NB4 (cell line): ENCODE measurements around the gene MTOR.
"Not testable (repeated sequence)": the region's sequence is repeated elsewhere in the genome, so short reads cannot be mapped to it uniquely, and the experiment has no call there.

ENCODE experiments used
- DNase-seq: peaks from one replicate; pipeline ENCODE4 v3.0.0; 2010; ENCODE audit warnings: low read depth
- H3K4me3 ChIP-seq: one replicate; pipeline ENCODE4 v1.5.1; 2011; ENCODE audit warnings: mild to moderate bottlenecking, low read depth, low read length, moderate library complexity
- CTCF ChIP-seq: IDR thresholded peaks from one replicate; pipeline ENCODE4 v1.5.1; 2012; ENCODE audit warnings: low read depth, low read length
- MYC ChIP-seq: IDR thresholded peaks from 2 replicates; pipeline ENCODE4 v1.6.1; 2011; ENCODE audit warnings: low read depth, low read length
- POLR2A ChIP-seq: IDR thresholded peaks from 2 replicates; pipeline ENCODE4 v1.6.1; 2011; ENCODE audit warnings: mild to moderate bottlenecking; ENCODE audit not compliant: insufficient read length; ENCODE audit errors: extremely low read depth
- TF ChIP-seq, protein P1 (sequence below): IDR thresholded peaks from 2 replicates; pipeline ENCODE4 v1.6.1; 2011; ENCODE audit warnings: low read depth, low read length

MTOR gene

GRCh38 chr1:11101347-11101746 is 161.0 kb downstream of the MTOR start:
- TF ChIP-seq MYC (no peak), POLR2A (no peak), CTCF (no peak)
- TF ChIP-seq, protein P1, sequence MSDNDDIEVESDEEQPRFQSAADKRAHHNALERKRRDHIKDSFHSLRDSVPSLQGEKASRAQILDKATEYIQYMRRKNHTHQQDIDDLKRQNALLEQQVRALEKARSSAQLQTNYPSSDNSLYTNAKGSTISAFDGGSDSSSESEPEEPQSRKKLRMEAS: no peak
- DNase-seq: no peak
- no peak overlapping the region for H3K4me3 ChIP-seq

DNA sequence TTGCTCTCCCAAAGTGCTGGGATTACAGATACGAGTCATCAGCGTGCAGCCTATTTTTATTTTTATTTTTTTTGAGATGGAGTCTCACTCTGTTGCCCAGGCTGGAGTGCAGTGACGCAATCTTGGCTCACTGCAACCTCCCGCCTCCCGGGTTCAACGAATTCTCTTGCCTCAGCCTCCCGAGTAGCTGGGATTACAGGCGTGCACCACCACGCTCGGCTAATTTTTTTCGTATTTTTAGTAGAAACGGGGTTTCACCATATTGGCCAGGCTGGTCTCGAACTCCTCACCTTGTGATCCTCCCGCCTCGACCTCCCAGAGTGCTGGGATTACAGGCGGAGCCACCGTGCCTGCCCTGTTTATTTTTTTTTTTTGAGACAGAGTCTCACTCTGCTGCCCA is 161.5 kb downstream of the MTOR start:
- DNase-seq: not testable (repeated sequence)

GRCh38 chr1:11100149-11100493 is 162.2 kb downstream of the MTOR start:
- peak overlapping the region; percentile 98 for H3K4me3 ChIP-seq
- TF ChIP-seq CTCF (no peak), POLR2A (no peak)
- no peak for DNase-seq

More for the DNA sequence above, 161.5 kb downstream of the MTOR start:
- H3K4me3 ChIP-seq: not testable (repeated sequence)

GRCh38 chr1:11099310-11100148 is 162.8 kb downstream of the MTOR start, which contains the start of gene EXOSC10:
Gene EXOSC10 (minus strand): TSS chr1:11099869. CDS start chr1:11099831, 38 bp downstream.
- TF ChIP-seq CTCF: no peak
- TF ChIP-seq, protein P1: peak; percentile 64
- TF ChIP-seq POLR2A: peak; percentile 62
- peak within 1 kb of the TSS; percentile 98 for H3K4me3 ChIP-seq
- DNase-seq: peak; percentile 90

GRCh38 chr1:11098931-11099309 is 163.4 kb downstream of the MTOR start:
- DNase-seq: no peak
- peak overlapping the region; percentile 98 for H3K4me3 ChIP-seq
- TF ChIP-seq CTCF (no peak), POLR2A (no peak), MYC (no peak)
- TF ChIP-seq, protein P1: no peak

DNA sequence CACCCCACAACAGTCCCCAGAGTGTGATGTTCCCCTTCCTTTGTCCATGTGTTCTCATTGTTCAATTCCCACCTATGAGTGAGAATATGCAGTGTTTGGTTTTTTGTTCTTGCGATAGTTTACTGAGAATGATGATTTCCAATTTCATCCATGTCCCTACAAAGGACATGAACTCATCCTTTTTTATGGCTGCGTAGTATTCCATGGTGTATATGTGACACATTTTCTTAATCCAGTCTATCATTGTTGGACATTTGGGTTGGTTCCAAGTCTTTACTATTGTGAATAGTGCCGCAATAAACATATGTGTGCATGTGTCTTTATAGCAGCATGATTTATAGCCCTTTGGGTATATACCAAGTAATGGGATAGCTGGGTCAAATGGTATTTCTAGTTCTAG is 178.6 kb downstream of the MTOR start:
- H3K4me3 ChIP-seq, DNase-seq: not testable (repeated sequence)

- DNase-seq: no peak
- H3K4me3 ChIP-seq: no peak overlapping the region
- TF ChIP-seq CTCF: no peak
- no peak for TF ChIP-seq POLR2A
- TF ChIP-seq, protein P1: no peak
- no peak for TF ChIP-seq MYC
These were observed 181.4 kb downstream of the MTOR start for GRCh38 chr1:11080931-11081330.
